HUES48 (cell line): ENCODE measurements around the gene PBX1.

Experiments
- H3K27ac ChIP-seq: one replicate; pipeline ENCODE4 v1.7.0; 2013; ENCODE audit warnings: low read depth, low read length, inconsistent platforms
- H3K27me3 ChIP-seq: 2 replicates; pipeline ENCODE4 v1.6.1; 2013; ENCODE audit warnings: mild to moderate bottlenecking, low read length; ENCODE audit not compliant: control insufficient read depth, insufficient read depth
- H3K36me3 ChIP-seq: 2 replicates; pipeline ENCODE4 v1.6.1; 2013; ENCODE audit warnings: low read length; ENCODE audit not compliant: control insufficient read depth, insufficient read depth
- H3K4me1 ChIP-seq: 2 replicates; pipeline ENCODE4 v1.6.1; 2013; ENCODE audit warnings: mild to moderate bottlenecking, low read length; ENCODE audit not compliant: control insufficient read depth, insufficient read depth
- H3K4me3 ChIP-seq: 2 replicates; pipeline ENCODE4 v1.5.1; 2013; ENCODE audit warnings: mild to moderate bottlenecking, low read depth, low read length
- H3K9ac ChIP-seq: 2 replicates; pipeline ENCODE4 v1.6.1; 2013; ENCODE audit warnings: mild to moderate bottlenecking, low read depth, low read length, moderate library complexity
- H3K9me3 ChIP-seq: 2 replicates; pipeline ENCODE4 v1.6.1; 2013; ENCODE audit warnings: low read length; ENCODE audit not compliant: control insufficient read depth, insufficient read depth

PBX1 gene

GRCh38 chr1:164748253-164748899 lies 189.4 kb downstream of the PBX1 start:
- no peak overlapping the region for H3K4me3 ChIP-seq
- H3K9ac ChIP-seq: no peak overlapping the region
- no peaks in the 10 kb centered on the region for H3K27me3 ChIP-seq
- H3K9me3 ChIP-seq: no peaks in the 10 kb centered on the region
- peak overlapping the region; percentile 37 for H3K27ac ChIP-seq
- H3K36me3 ChIP-seq: no peaks in the 10 kb centered on the region
- peaks cover under 1% of the 10 kb centered on the region; the same call in 1 of the 2 replicates for H3K4me1 ChIP-seq

DNA sequence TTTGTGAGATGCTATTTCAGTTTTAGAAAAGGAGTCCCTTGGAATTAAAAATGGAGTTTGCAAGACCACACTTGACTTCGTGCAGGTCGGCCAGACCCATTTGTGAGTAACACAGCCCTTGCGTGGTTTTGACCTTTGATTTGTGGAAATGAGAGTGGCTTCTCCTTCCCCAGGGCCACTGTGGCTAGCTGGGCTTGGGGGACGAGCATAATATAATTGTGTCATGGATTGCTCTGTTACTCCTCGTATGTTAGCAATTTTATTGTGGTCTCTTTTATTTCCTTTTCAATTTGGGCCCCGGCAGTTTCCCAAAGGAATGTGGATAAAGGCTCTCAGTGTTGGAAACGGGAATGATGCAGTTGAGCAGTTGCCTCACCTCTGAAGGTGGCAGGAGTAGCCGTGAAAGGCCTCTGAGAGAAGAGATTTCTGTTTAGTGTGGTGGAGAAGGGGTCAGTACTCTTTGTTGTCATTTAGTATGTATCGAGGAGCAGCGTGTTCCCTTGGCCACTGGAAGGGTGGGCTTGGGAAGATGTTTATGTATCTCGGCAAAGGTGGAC lies 194.6 kb downstream of the PBX1 start:
- H3K9ac ChIP-seq: no peak overlapping the region
- H3K27me3 ChIP-seq: no peaks in the 10 kb centered on the region
- no peaks in the 10 kb centered on the region for H3K36me3 ChIP-seq
- no peak overlapping the region for H3K4me3 ChIP-seq
- H3K27ac ChIP-seq: no peak overlapping the region
- peaks cover 27% of the 10 kb centered on the region for H3K4me1 ChIP-seq
- H3K9me3 ChIP-seq: no peaks in the 10 kb centered on the region

DNA sequence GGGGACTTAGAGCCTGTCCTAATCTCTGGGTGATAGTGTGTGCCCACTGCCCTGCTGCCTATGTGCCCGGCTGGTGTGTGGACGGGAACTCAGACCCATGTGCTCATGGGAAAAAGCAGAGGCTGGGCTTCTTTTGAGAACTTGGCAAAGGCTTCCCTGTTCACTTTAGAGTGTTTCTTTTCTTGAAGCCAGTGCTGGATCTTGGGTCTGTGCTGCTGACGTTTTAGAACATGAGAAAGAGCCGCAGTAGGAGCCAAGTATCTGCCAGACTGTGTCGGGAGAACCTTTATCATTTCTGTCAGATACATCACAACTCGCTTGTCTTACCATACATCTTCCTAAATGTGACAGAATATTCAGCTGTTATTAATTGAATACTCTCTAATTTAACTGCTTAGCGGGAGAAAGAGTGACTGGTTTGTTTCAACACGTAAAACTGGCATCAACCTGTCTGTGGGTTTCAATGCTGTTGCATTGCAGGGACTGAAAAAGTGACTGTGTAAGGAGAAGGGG lies 195.2 kb downstream of the PBX1 start:
- no peaks in the 10 kb centered on the region for H3K36me3 ChIP-seq
- no peak overlapping the region for H3K27ac ChIP-seq
- no peaks in the 10 kb centered on the region for H3K27me3 ChIP-seq
- peaks cover 33% of the 10 kb centered on the region for H3K4me1 ChIP-seq
- H3K9ac ChIP-seq: no peak overlapping the region
- H3K4me3 ChIP-seq: no peak overlapping the region
- no peaks in the 10 kb centered on the region for H3K9me3 ChIP-seq

- Histone ChIP-seq H3K27me3 (no peaks in the 10 kb centered on the region), H3K4me3 (no peak overlapping the region), H3K9ac (no peak overlapping the region), H3K27ac (no peak overlapping the region), H3K4me1 (peaks cover 42% of the 10 kb centered on the region), H3K9me3 (no peaks in the 10 kb centered on the region), H3K36me3 (0 out of 2 replicates have a peak, but pooled peaks cover 3% of the 10 kb centered on the region)
Observed at GRCh38 chr1:164755690-164756089, 196.7 kb downstream of the PBX1 start.

DNA sequence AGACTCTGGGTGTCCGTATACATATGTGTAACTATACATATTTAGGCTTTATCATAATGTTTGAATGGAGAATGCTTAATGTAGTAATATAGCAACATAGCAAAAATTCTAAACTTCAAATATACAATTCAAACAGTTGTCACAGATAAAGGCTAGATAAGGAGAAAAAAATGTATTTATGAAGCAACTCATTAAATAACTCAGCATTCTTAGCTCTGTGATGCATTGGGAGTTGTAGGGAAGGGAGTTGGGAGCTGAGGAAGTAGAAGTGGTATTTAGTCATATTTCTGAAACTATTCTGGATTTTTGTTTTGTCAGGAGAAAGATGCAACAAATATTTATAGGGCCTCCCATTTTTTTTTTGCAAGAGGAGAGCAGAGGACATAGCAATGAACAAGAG lies 197.8 kb downstream of the PBX1 start:
- H3K9me3 ChIP-seq: no peaks in the 10 kb centered on the region
- peaks cover 42% of the 10 kb centered on the region for H3K4me1 ChIP-seq
- H3K27ac ChIP-seq: no peak overlapping the region
- no peak overlapping the region for H3K9ac ChIP-seq
- 0 out of 2 replicates have a peak, but pooled peaks cover 3% of the 10 kb centered on the region for H3K36me3 ChIP-seq
- no peaks in the 10 kb centered on the region for H3K27me3 ChIP-seq
- no peak overlapping the region for H3K4me3 ChIP-seq

DNA sequence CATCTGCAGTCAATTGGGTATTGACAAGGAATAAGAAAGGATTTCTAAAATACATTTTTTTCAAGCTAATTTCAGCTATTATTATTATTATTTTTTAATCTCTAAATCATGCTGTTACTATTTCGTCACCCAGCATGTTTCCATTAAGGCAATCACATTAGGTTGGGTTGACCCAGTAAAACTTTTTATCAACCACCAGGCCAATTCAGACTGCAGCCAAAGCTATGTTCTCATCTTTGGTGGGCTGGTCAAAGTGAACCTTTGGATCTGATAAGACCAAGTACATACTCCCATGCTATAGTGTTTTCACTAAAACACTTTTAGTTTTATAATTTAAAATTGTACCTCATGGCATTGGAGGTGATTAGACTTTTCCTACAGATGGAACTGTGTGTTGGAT lies 198.6 kb downstream of the PBX1 start:
- no peak overlapping the region for H3K4me3 ChIP-seq
- H3K27me3 ChIP-seq: no peaks in the 10 kb centered on the region
- H3K4me1 ChIP-seq: peaks cover 42% of the 10 kb centered on the region
- H3K27ac ChIP-seq: no peak overlapping the region
- no peak overlapping the region for H3K9ac ChIP-seq
- 0 out of 2 replicates have a peak, but pooled peaks cover 3% of the 10 kb centered on the region for H3K36me3 ChIP-seq
- no peaks in the 10 kb centered on the region for H3K9me3 ChIP-seq

GRCh38 chr1:164759144-164759920 lies 200.3 kb downstream of the PBX1 start:
- Histone ChIP-seq H3K27ac (no peak overlapping the region), H3K4me1 (peaks cover 35% of the 10 kb centered on the region), H3K27me3 (no peaks in the 10 kb centered on the region), H3K4me3 (no peak overlapping the region), H3K9me3 (no peaks in the 10 kb centered on the region), H3K36me3 (0 out of 2 replicates have a peak, but pooled peaks cover 3% of the 10 kb centered on the region), H3K9ac (no peak overlapping the region)

DNA sequence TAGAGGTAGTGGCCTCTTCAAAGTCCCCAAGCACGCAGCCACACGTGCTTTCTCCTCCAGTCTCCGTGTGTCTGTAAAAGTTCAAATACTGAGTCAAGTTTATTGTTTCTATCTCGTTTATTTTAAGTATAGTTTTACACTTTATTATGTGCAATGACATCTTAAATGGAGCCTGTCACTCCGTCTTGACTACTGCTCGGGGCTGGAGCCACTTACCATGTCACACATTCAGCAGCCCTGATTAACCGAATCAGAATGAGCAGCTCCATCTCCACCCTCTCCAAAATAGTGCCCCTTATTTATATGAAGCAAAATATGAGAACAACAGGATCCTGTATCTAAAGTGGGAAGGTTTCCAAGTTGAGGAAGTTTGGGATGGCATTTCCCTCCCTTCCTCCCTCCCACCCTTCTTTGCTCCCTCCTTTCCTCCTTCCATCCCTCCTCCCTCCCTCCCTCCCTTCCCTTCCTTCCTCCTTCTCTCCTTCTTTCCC lies 201.0 kb downstream of the PBX1 start:
- Histone ChIP-seq H3K4me1 (peaks cover 35% of the 10 kb centered on the region), H3K27me3 (no peaks in the 10 kb centered on the region), H3K9ac (no peak overlapping the region), H3K36me3 (0 out of 2 replicates have a peak, but pooled peaks cover 3% of the 10 kb centered on the region), H3K4me3 (no peak overlapping the region), H3K27ac (no peak overlapping the region), H3K9me3 (no peaks in the 10 kb centered on the region)

- peaks cover 33% of the 10 kb centered on the region for H3K4me1 ChIP-seq
- no peaks in the 10 kb centered on the region for H3K9me3 ChIP-seq
- no peak overlapping the region for H3K9ac ChIP-seq
- no peaks in the 10 kb centered on the region for H3K27me3 ChIP-seq
- H3K27ac ChIP-seq: no peak overlapping the region
- H3K4me3 ChIP-seq: no peak overlapping the region
- 0 out of 2 replicates have a peak, but pooled peaks cover 3% of the 10 kb centered on the region for H3K36me3 ChIP-seq
Observed at GRCh38 chr1:164760569-164760968, 201.6 kb downstream of the PBX1 start.

GRCh38 chr1:164761009-164761408 lies 202.0 kb downstream of the PBX1 start:
- no peak overlapping the region for H3K9ac ChIP-seq
- no peak overlapping the region for H3K4me3 ChIP-seq
- H3K36me3 ChIP-seq: 0 out of 2 replicates have a peak, but pooled peaks cover 3% of the 10 kb centered on the region
- H3K27me3 ChIP-seq: no peaks in the 10 kb centered on the region
- H3K27ac ChIP-seq: no peak overlapping the region
- H3K4me1 ChIP-seq: peaks cover 31% of the 10 kb centered on the region
- H3K9me3 ChIP-seq: no peaks in the 10 kb centered on the region
